GM12878 (cell line): ENCODE results near the gene CASR.

ENCODE experiments used
- EP300 ChIP-seq, 2 experiments: fragments of 150-350 bp in 1 of 2; IDR thresholded peaks; 2 replicates each; pipeline ENCODE4 v1.6.1; 2011 to 2012; ENCODE audit warnings: low read depth in 2 of 2, low read length in 2 of 2, borderline replicate concordance in 1 of 2, improper control_type of control experiment in 1 of 2, inconsistent platforms in 1 of 2; ENCODE audit not compliant: control insufficient read depth in 1 of 2
- GATAD2B ChIP-seq: fragments of 450-650 bp; conservative IDR thresholded peaks from 2 replicates; pipeline ENCODE4 v1.6.1; 2017; ENCODE audit warnings: low read depth, mild to moderate bottlenecking, moderate library complexity
- HCFC1 ChIP-seq: fragments of 150-350 bp; IDR thresholded peaks from 2 replicates; pipeline ENCODE4 v1.6.1; 2014; ENCODE audit warnings: low read length
- POLR2A ChIP-seq: IDR thresholded peaks from 2 replicates; pipeline ENCODE4 v1.6.1; 2011; ENCODE audit warnings: low read depth, mild to moderate bottlenecking, low read length
- SP1 ChIP-seq: IDR thresholded peaks from one replicate; pipeline ENCODE4 v1.6.1; 2011; ENCODE audit warnings: low read depth, low read length
- SREBF1 ChIP-seq: IDR thresholded peaks from 2 replicates; pipeline ENCODE4 v1.6.1; 2012; ENCODE audit warnings: mild to moderate bottlenecking, low read length
- STAT1 ChIP-seq: fragments of 450-650 bp; conservative IDR thresholded peaks from 2 replicates; pipeline ENCODE4 v1.6.1; 2014; ENCODE audit warnings: antibody characterized with exemption, mild to moderate bottlenecking
- TAF1 ChIP-seq: IDR thresholded peaks from 2 replicates; pipeline ENCODE4 v1.6.1; 2011; ENCODE audit warnings: mild to moderate bottlenecking, low read depth, low read length, borderline replicate concordance
- ZNF24 ChIP-seq: fragments of 450-650 bp; IDR thresholded peaks from 2 replicates; pipeline ENCODE4 v1.6.1; 2017; ENCODE audit warnings: antibody characterized with exemption, mild to moderate bottlenecking
- ZNF384 ChIP-seq: IDR thresholded peaks from 2 replicates; pipeline ENCODE4 v1.6.1; 2012; ENCODE audit warnings: low read depth, mild to moderate bottlenecking, low read length, improper control_type of control experiment, borderline replicate concordance

GRCh38 chr3:122301063-122301462, 117.6 kb downstream of the CASR start:
- TF ChIP-seq STAT1 = no peak
- TF ChIP-seq SREBF1 = no peak
- TF ChIP-seq SP1 = peak; percentile 45
- TF ChIP-seq ZNF24 = peak; percentile 89
- TF ChIP-seq EP300 (IDR thresholded peaks at IDR 0.05; ENCODE audit: borderline replicate concordance in 1 of 2, control insufficient read depth in 1 of 2, low read depth in 2 of 2, low read length in 2 of 2) = peak in 1 of 2 experiments; percentile 55; a peak in 1 of 4 replicates
- TF ChIP-seq HCFC1 = no peak
- no peak for TF ChIP-seq ZNF384
- TF ChIP-seq TAF1 = no peak
- TF ChIP-seq GATAD2B = no peak
- TF ChIP-seq POLR2A = no peak
